ENCODE data around the gene SMARCAL1. TPM values are rescaled to one million over a fixed set of nuclear protein-coding genes. Genes with fewer than 3 reads are reported as not detected.

SMARCAL1 gene
- total and polyA plus RNA-seq, 2 experiments from 2014 or later = 10.3 to 17.2 TPM

- TF ChIP-seq ZNF462 (CRISPR knock-in tag; IDR thresholded peaks at IDR 0.05) = no peak
- no peak for TF ChIP-seq EZH2phosphoT487 (IDR thresholded peaks at IDR 0.05; ENCODE audit: unreplicated experiment)
- no peak for TF ChIP-seq JUNB (IDR thresholded peaks at IDR 0.05; ENCODE audit: unreplicated experiment)
- TF ChIP-seq, protein P1, sequence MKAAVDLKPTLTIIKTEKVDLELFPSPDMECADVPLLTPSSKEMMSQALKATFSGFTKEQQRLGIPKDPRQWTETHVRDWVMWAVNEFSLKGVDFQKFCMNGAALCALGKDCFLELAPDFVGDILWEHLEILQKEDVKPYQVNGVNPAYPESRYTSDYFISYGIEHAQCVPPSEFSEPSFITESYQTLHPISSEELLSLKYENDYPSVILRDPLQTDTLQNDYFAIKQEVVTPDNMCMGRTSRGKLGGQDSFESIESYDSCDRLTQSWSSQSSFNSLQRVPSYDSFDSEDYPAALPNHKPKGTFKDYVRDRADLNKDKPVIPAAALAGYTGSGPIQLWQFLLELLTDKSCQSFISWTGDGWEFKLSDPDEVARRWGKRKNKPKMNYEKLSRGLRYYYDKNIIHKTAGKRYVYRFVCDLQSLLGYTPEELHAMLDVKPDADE (IDR thresholded peaks at IDR 0.05) = no peak
- TF ChIP-seq NANOG (IDR thresholded peaks at IDR 0.05; ENCODE audit: borderline replicate concordance) = no peak
- no peak for TF ChIP-seq ZNF114 (CRISPR knock-in tag; IDR thresholded peaks at IDR 0.05)
- no peak for TF ChIP-seq POLR2AphosphoS5 (IDR thresholded peaks at IDR 0.05; ENCODE audit: low read depth)
- TF ChIP-seq, protein P2, sequence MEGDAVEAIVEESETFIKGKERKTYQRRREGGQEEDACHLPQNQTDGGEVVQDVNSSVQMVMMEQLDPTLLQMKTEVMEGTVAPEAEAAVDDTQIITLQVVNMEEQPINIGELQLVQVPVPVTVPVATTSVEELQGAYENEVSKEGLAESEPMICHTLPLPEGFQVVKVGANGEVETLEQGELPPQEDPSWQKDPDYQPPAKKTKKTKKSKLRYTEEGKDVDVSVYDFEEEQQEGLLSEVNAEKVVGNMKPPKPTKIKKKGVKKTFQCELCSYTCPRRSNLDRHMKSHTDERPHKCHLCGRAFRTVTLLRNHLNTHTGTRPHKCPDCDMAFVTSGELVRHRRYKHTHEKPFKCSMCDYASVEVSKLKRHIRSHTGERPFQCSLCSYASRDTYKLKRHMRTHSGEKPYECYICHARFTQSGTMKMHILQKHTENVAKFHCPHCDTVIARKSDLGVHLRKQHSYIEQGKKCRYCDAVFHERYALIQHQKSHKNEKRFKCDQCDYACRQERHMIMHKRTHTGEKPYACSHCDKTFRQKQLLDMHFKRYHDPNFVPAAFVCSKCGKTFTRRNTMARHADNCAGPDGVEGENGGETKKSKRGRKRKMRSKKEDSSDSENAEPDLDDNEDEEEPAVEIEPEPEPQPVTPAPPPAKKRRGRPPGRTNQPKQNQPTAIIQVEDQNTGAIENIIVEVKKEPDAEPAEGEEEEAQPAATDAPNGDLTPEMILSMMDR (conservative IDR thresholded peaks at IDR 0.05; ENCODE audit: low read depth in 2 of 2) = no peak
- no peak for TF ChIP-seq CREB1 (CRISPR knock-in tag; IDR thresholded peaks at IDR 0.05; ENCODE audit: low read depth)
- no peak for TF ChIP-seq EZH2 (IDR thresholded peaks at IDR 0.05; ENCODE audit: low read depth, unreplicated experiment)
- no peak for TF ChIP-seq STAT1 (IDR thresholded peaks at IDR 0.05; ENCODE audit: unreplicated experiment)
- TF ChIP-seq REST (IDR thresholded peaks at IDR 0.05; ENCODE audit: unreplicated experiment) = no peak
- no peak for TF ChIP-seq ZNF331 (CRISPR knock-in tag; IDR thresholded peaks at IDR 0.05; ENCODE audit: low read depth)
- H3K4me3 Mint-ChIP-seq = no peak overlapping the region
- H3K27me3 Mint-ChIP-seq (ENCODE audit: insufficient read depth, low read depth, poor library complexity) = no peaks in the 10 kb centered on the region
- Histone ChIP-seq H3K36me3 (ENCODE audit: insufficient read depth) (no peaks in the 10 kb centered on the region), H3K27ac (ENCODE audit: low read depth) (no peak overlapping the region), H2AFZ (peak overlapping the region; percentile 74; the same call in 1 of the 2 replicates), H3K4me1 (ENCODE audit: insufficient read depth) (peaks cover 5% of the 10 kb centered on the region; the same call in 1 of the 2 replicates), H3K9me2 (ENCODE audit: insufficient read depth) (peaks cover 8% of the 10 kb centered on the region; the same call in 1 of the 2 replicates), H3K27me3 (ENCODE audit: insufficient read depth) (no peaks in the 10 kb centered on the region), H3F3A (replicated peaks; ENCODE audit: low read depth) (no peaks in the 10 kb centered on the region), H3K4me2 (no peak overlapping the region), H3K79me2 (replicated peaks; ENCODE audit: insufficient read depth) (no peaks in the 10 kb centered on the region), H3K4me3 (no peak overlapping the region), H4K20me1 (replicated peaks; ENCODE audit: insufficient read depth) (no peaks in the 10 kb centered on the region)
- H3K4me1 Mint-ChIP-seq = peaks cover 8% of the 10 kb centered on the region
- no peak overlapping the region for H3K27ac Mint-ChIP-seq
- ATAC-seq = no peak
- no peak for DNase-seq (ENCODE audit: low spot score)
- no peaks in the 10 kb centered on the region for H3K9me3 Mint-ChIP-seq
- H3K36me3 Mint-ChIP-seq (ENCODE audit: low read depth) = no peaks in the 10 kb centered on the region
Measured at GRCh38 chr2:216399621-216400020, 12.7 kb upstream of the SMARCAL1 start.

All from GM23338 (cell line).